ENCODE measurements around the gene UNC5B. TPM values are rescaled to one million over a fixed set of nuclear protein-coding genes. Genes with fewer than 3 reads are reported as not detected.

Gene UNC5B
- total RNA-seq, 1 donor = 20.6 TPM

DNA sequence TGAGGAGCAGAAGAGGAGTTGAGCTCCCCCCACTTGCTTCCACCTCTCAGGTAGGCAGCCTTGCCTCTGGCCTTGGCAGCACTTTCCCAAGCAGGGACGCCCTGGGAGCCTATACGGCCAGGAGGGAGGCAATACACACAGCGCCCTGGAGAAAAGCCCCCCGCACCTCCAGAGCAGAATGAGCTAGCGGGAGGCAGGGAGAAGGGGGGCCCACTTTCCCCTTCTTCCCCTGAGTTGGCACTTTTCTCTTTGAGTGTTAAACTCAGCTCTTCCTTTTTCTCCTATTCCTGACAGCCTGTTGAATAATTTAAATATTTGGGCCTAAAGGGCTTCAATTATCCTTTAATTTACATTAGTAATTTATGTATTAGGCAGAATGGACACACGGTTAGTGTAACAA, 35.8 kb downstream of the UNC5B start:
- no peak for DNase-seq (ENCODE audit: low read depth)
- H3K4me3 ChIP-seq (ENCODE audit: low read depth, low read length) = no peak overlapping the region
- TF ChIP-seq CTCF (IDR thresholded peaks at IDR 0.05; ENCODE audit: insufficient read depth, low read length) = no peak

DNA sequence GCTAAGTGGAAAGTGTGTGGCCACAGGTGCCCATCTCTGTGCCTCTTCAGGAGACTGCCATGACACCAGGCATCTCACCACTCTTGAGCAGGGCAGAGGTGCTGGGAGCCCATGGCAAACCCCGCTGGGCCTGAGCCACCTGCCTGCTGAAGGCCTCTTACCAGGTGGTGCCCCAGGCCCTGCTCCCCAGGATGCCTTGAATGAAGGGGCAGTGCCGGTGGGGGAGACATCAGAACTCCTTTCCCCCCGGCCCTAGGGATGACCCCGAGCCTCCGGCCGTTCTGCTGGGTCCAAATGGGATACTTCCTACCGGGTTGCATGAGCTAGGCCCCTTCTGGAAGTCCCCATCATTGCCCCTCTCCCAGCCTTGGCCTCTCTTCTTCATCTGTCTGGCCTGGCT, 37.6 kb downstream of the UNC5B start:
- TF ChIP-seq CTCF (IDR thresholded peaks at IDR 0.05; ENCODE audit: insufficient read depth, low read length) = no peak
- no peak for DNase-seq (ENCODE audit: low read depth)
- no peak overlapping the region for H3K4me3 ChIP-seq (ENCODE audit: low read depth, low read length)

GRCh38 chr10:71250405-71250804, 38.0 kb downstream of the UNC5B start:
- TF ChIP-seq CTCF (IDR thresholded peaks at IDR 0.05; ENCODE audit: insufficient read depth, low read length) = no peak
- H3K4me3 ChIP-seq (ENCODE audit: low read depth, low read length) = no peak overlapping the region
- DNase-seq (ENCODE audit: low read depth) = no peak

DNA sequence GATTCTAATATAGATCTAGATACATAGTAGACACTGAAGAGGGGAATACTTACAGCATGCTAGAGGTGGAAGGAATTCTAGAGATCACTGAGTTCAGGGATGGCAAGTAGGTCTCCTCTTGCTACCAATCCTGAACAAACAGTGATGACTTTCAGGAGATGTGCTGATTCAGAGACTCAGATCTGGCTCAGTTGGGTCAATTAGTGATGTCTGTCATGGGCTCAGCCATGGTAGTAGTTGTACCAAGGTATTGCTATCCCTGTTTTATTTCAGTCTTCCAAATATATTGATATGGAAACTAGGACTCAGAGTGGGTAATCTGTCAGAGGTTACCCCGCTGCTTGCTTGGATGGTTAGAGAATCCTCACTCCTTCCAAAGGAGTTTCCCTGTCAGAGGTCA, 38.5 kb downstream of the UNC5B start:
- no peak overlapping the region for H3K4me3 ChIP-seq (ENCODE audit: low read depth, low read length)
- no peak for DNase-seq (ENCODE audit: low read depth)
- TF ChIP-seq CTCF (IDR thresholded peaks at IDR 0.05; ENCODE audit: insufficient read depth, low read length) = no peak

DNA sequence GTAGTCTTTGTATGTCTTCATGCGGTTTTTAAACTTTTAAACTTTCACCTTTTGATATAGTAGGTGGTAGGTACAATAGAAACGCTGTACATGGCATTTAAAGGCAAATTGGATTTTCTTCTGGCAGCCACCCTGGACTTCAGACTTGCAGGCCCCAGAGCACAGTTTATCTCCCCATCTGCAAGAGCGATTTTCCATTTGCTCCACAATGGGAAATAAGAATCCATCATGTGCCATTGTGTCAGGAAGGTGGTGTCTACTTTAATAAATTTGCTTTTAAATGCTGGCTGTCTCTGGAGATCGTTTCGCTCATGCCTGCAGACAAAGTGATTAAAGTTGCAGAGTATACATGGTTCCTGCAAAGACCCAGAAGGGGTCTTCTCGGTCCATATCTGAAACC, 38.9 kb downstream of the UNC5B start:
- DNase-seq (ENCODE audit: low read depth) = no peak
- no peak overlapping the region for H3K4me3 ChIP-seq (ENCODE audit: low read depth, low read length)
- no peak for TF ChIP-seq CTCF (IDR thresholded peaks at IDR 0.05; ENCODE audit: insufficient read depth, low read length)

GRCh38 chr10:71252220-71252619, 39.9 kb downstream of the UNC5B start:
- no peak for DNase-seq (ENCODE audit: low read depth)
- no peak for TF ChIP-seq CTCF (IDR thresholded peaks at IDR 0.05; ENCODE audit: insufficient read depth, low read length)
- H3K4me3 ChIP-seq (ENCODE audit: low read depth, low read length) = no peak overlapping the region

DNA sequence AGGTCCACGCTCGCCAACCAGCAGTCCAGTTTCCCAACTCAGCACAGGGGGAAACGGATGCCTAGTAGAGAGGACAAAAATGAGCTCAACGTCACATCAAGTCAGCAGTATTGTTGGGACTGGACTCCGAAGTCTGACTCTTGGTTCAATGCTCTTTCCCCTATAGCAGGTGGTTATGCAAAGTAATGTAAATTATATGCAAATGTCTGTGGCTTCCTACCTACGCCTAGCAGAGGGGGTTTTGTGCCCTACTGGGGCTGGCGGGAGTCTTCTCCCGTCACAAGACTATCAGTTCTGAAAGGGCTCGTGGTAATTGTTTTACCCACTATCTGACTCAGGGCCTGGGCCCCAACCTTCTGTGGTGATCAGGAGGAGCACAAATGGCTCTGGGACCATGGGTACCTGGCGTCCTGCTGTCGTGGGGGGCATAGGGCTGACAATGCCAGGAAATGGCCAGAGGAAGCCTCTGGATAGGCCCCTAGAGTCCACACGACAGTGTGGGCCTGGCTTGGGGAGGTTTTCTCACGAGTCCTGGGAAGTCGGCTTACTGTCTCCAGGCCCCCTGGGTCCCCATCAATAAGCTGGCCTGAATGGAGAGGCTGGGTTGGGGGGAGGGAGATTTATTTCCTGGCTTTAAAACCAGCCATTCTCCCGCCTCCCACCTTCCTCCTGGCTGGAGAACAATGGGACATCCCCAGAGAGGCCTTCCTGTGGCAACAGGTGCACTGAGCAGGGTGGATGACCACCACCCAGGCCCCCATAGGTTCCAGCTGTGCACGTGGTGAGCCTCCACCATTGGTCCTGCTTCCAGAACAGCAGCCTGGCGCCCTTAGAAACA, 41.8 kb downstream of the UNC5B start:
- DNase-seq (ENCODE audit: low read depth) = no peak
- no peak for TF ChIP-seq CTCF (IDR thresholded peaks at IDR 0.05; ENCODE audit: insufficient read depth, low read length)
- no peak overlapping the region for H3K4me3 ChIP-seq (ENCODE audit: low read depth, low read length)
